Stimulated activated CD4-positive, alpha-beta T cell treated with anti-CD3 and anti-CD28 coated beads, Interleukin-2, amount 100 ng/mL, for 24 hours (primary cell): ENCODE results near the gene PDE8A.
A peak's percentile ranks its signal among the peaks of the same experiment; 100 is the strongest.

Experiments
- DNase-seq, 2 donors: peaks; one replicate each; pipeline ENCODE4 v3.0.0-alpha.2; 2020

The PDE8A gene

GRCh38 chr15:85041230-85041629, 59.6 kb downstream of the PDE8A start:
- no peak for DNase-seq

- DNase-seq, result peak; percentile 41 to 45
Measured at GRCh38 chr15:85044251-85044853, 62.7 kb downstream of the PDE8A start.

GRCh38 chr15:85044894-85045293, 63.2 kb downstream of the PDE8A start:
- DNase-seq, result no peak

- DNase-seq, result no peak
Measured at GRCh38 chr15:85045615-85046014, 64.0 kb downstream of the PDE8A start.

GRCh38 chr15:85047271-85047948, 65.8 kb downstream of the PDE8A start:
- DNase-seq, result no peak

- DNase-seq, result no peak
Measured at GRCh38 chr15:85048430-85048829, 66.8 kb downstream of the PDE8A start.

GRCh38 chr15:85049805-85050204, 68.1 kb downstream of the PDE8A start:
- DNase-seq, result no peak

GRCh38 chr15:85059734-85060133, 78.1 kb downstream of the PDE8A start:
- no peak for DNase-seq

- DNase-seq, result no peak
Measured at GRCh38 chr15:85062560-85062959, 80.9 kb downstream of the PDE8A start.

GRCh38 chr15:85063088-85063487, 81.4 kb downstream of the PDE8A start:
- no peak for DNase-seq

GRCh38 chr15:85063522-85064079, 81.9 kb downstream of the PDE8A start:
- DNase-seq, result no peak

- no peak for DNase-seq
Measured at GRCh38 chr15:85064710-85065109, 83.1 kb downstream of the PDE8A start.

GRCh38 chr15:85071061-85071460, 89.4 kb downstream of the PDE8A start:
- DNase-seq, result no peak

- DNase-seq, result no peak
Measured at GRCh38 chr15:85071504-85071903, 89.8 kb downstream of the PDE8A start.

GRCh38 chr15:85072917-85073316, 91.3 kb downstream of the PDE8A start:
- no peak for DNase-seq

GRCh38 chr15:85073556-85074194, 92.0 kb downstream of the PDE8A start:
- peak in 1 of 2 donors; percentile 11 for DNase-seq

- DNase-seq, result no peak
Measured at GRCh38 chr15:85086855-85087254, 105.2 kb downstream of the PDE8A start.

- DNase-seq, result no peak
Measured at GRCh38 chr15:85088300-85088699, 106.6 kb downstream of the PDE8A start.

GRCh38 chr15:85089929-85090597, 108.4 kb downstream of the PDE8A start:
- DNase-seq, result no peak

- DNase-seq, result no peak
Measured at GRCh38 chr15:85091990-85092389, 110.3 kb downstream of the PDE8A start.

GRCh38 chr15:85094685-85095084, 113.0 kb downstream of the PDE8A start:
- DNase-seq, result no peak

GRCh38 chr15:85095566-85095965, 113.9 kb downstream of the PDE8A start:
- no peak for DNase-seq

GRCh38 chr15:85097250-85097649, 115.6 kb downstream of the PDE8A start:
- no peak for DNase-seq
